ENCODE results near the gene LATS2.

LATS2 gene

GRCh38 chr13:21031594-21032275 lies 29.7 kb downstream of the LATS2 start:
- H3K4me3 ChIP-seq (ENCODE audit: low read depth, low read length), result no peak overlapping the region
- TF ChIP-seq CTCF (IDR thresholded peaks at IDR 0.05; ENCODE audit: low read depth, low read length), result no peak

GRCh38 chr13:21025539-21025938 lies 35.8 kb downstream of the LATS2 start:
- TF ChIP-seq CTCF (IDR thresholded peaks at IDR 0.05; ENCODE audit: low read depth, low read length), result no peak
- no peak overlapping the region for H3K4me3 ChIP-seq (ENCODE audit: low read depth, low read length)

- H3K4me3 ChIP-seq (ENCODE audit: low read depth, low read length), result no peak overlapping the region
- TF ChIP-seq CTCF (IDR thresholded peaks at IDR 0.05; ENCODE audit: low read depth, low read length), result no peak
These were observed 39.1 kb downstream of the LATS2 start for GRCh38 chr13:21022056-21022979.

- H3K4me3 ChIP-seq (ENCODE audit: low read depth, low read length), result no peak overlapping the region
- no peak for TF ChIP-seq CTCF (IDR thresholded peaks at IDR 0.05; ENCODE audit: low read depth, low read length)
These were observed 40.8 kb downstream of the LATS2 start for GRCh38 chr13:21020581-21020980.

- H3K4me3 ChIP-seq (ENCODE audit: low read depth, low read length), result no peak overlapping the region
- TF ChIP-seq CTCF (IDR thresholded peaks at IDR 0.05; ENCODE audit: low read depth, low read length), result no peak
These were observed 41.2 kb downstream of the LATS2 start for GRCh38 chr13:21020176-21020575.

- no peak for TF ChIP-seq CTCF (IDR thresholded peaks at IDR 0.05; ENCODE audit: low read depth, low read length)
- no peak overlapping the region for H3K4me3 ChIP-seq (ENCODE audit: low read depth, low read length)
These were observed 43.2 kb downstream of the LATS2 start for GRCh38 chr13:21018220-21018619.

- TF ChIP-seq CTCF (IDR thresholded peaks at IDR 0.05; ENCODE audit: low read depth, low read length), result no peak
These were observed 44.9 kb downstream of the LATS2 start for GRCh38 chr13:21016487-21016886.

More at GRCh38 chr13:21016487-21016886, 44.9 kb downstream of the LATS2 start:
- H3K4me3 ChIP-seq (ENCODE audit: low read depth, low read length), result no peak overlapping the region
